DMS53 (cell line): Measurements from ENCODE around the gene MLF2.

Source experiments
- DNase-seq: peaks from one replicate; lab custom pipeline; 2025; lab: John Stamatoyannopoulos, UW

Gene MLF2

GRCh38 chr12:6752921-6753771, at the start of gene MLF2:
TSS of gene MLF2 (minus strand) at chr12:6753141. CDS start at chr12:6752334, 807 bp downstream.
- DNase-seq = peak; percentile 100

GRCh38 chr12:6799147-6799546, 46.2 kb upstream of the MLF2 start:
- DNase-seq = no peak

- no peak for DNase-seq
Measured at GRCh38 chr12:6796576-6796975, 43.6 kb upstream of the MLF2 start.

- no peak for DNase-seq
Measured at GRCh38 chr12:6795088-6795487, 42.1 kb upstream of the MLF2 start.

GRCh38 chr12:6792522-6793201, 39.7 kb upstream of the MLF2 start:
- no peak for DNase-seq

- no peak for DNase-seq
Measured at GRCh38 chr12:6791931-6792520, 39.1 kb upstream of the MLF2 start.

- DNase-seq = no peak
Measured at GRCh38 chr12:6790496-6791150, 37.7 kb upstream of the MLF2 start.

GRCh38 chr12:6788972-6789924, 36.3 kb upstream of the MLF2 start, which contains the start of gene CD4:
TSS of gene CD4 (plus strand) at chr12:6789528. CDS start at chr12:6800139, 10,611 bp downstream.
- DNase-seq = no peak

- no peak for DNase-seq
Measured at GRCh38 chr12:6787309-6787708, 34.4 kb upstream of the MLF2 start.

- no peak for DNase-seq
Measured at GRCh38 chr12:6786416-6787094, 33.6 kb upstream of the MLF2 start.

GRCh38 chr12:6784761-6785160, 31.8 kb upstream of the MLF2 start:
- DNase-seq = no peak

GRCh38 chr12:6784296-6784695, 31.4 kb upstream of the MLF2 start:
- DNase-seq = no peak

GRCh38 chr12:6783828-6784227, 30.9 kb upstream of the MLF2 start:
- no peak for DNase-seq

GRCh38 chr12:6782850-6783566, 30.1 kb upstream of the MLF2 start:
- DNase-seq = no peak

GRCh38 chr12:6782119-6782518, 29.2 kb upstream of the MLF2 start:
- DNase-seq = no peak

GRCh38 chr12:6780573-6780972, 27.6 kb upstream of the MLF2 start:
- no peak for DNase-seq

- no peak for DNase-seq
Measured at GRCh38 chr12:6779708-6780432, 26.9 kb upstream of the MLF2 start.

- peak; percentile 99 for DNase-seq
Measured at GRCh38 chr12:6778574-6779550, 25.9 kb upstream of the MLF2 start.
